Mucosa of descending colon (tissue), 3 donors: ENCODE data around the gene MYO16. TPM values are rescaled to one million over a fixed set of nuclear protein-coding genes. Genes with fewer than 3 reads are reported as not detected.

Experiments
- ATAC-seq: fragments of 200-7000 bp; cut with Tn5 transposase; one replicate; pipeline ENCODE4 v1.9.1; 2020; ENCODE audit warnings: mild to moderate bottlenecking, moderate library complexity
- DNase-seq, 3 donors: peaks; one replicate each; pipeline ENCODE4 v3.0.0-alpha.2; 2020
- H3K36me3 ChIP-seq: fragments of 200-600 bp; one replicate; pipeline ENCODE4 v1.8.0; 2021; ENCODE audit warnings: low read depth, mild to moderate bottlenecking
- H3K4me1 ChIP-seq: fragments of 200-600 bp; one replicate; pipeline ENCODE4 v1.8.0; 2021; ENCODE audit warnings: low read depth, mild to moderate bottlenecking
- H3K4me3 ChIP-seq: fragments of 200-600 bp; one replicate; pipeline ENCODE4 v1.8.0; 2021; ENCODE audit warnings: mild to moderate bottlenecking
- H3K9me3 ChIP-seq: fragments of 200-600 bp; one replicate; pipeline ENCODE4 v1.8.0; 2021; ENCODE audit warnings: mild to moderate bottlenecking
- intact Hi-C, 2 donors: fragments of 100-400 bp; cut with DNase I in 1 of 2; cut with micrococcal nuclease in 1 of 2; formaldehyde crosslinking; loops; one replicate each; pipeline versions ENCODE4 v1.11.0 to v1.11.1; 2022; cut with DNase I, micrococcal nuclease
- total RNA-seq, 3 donors: library from RNA; stranded (reverse); fragmentation: NEBNext Ultra II Directional in 2 of 3; extraction: Animal tissue kit (Norgen Biotek cat#: 25700) in 2 of 3; gene quantifications; one replicate each; pipeline versions ENCODE4 v1.2.1 to v1.2.4, GENCODE V29; 2021 to 2023
- TF ChIP-seq, protein P1 (sequence below): fragments of 200-600 bp; IDR thresholded peaks from one replicate; pipeline ENCODE4 v1.8.0; 2022; ENCODE audit warnings: antibody characterized with exemption, mild to moderate bottlenecking
- donor health status: DM: no; HTN: no; CAD: no; lungs with moderate emphysema.
- donor health status: DM: no; HTN: no; CAD: no.
- donor health status: DM: no; HTN: yes; CAD: no.

Gene MYO16
- total RNA-seq, 3 donors from 2014 or later: 0.06 TPM; not detected in 2

GRCh38 chr13:109141706-109142105 is 512.3 kb downstream of the MYO16 start:
- intact Hi-C loops: no loop called here
- DNase-seq (no peak), ATAC-seq (no peak)
- H3K4me1 ChIP-seq: no peaks in the 10 kb centered on the region
- no peaks in the 10 kb centered on the region for H3K36me3 ChIP-seq
- TF ChIP-seq, protein P1, sequence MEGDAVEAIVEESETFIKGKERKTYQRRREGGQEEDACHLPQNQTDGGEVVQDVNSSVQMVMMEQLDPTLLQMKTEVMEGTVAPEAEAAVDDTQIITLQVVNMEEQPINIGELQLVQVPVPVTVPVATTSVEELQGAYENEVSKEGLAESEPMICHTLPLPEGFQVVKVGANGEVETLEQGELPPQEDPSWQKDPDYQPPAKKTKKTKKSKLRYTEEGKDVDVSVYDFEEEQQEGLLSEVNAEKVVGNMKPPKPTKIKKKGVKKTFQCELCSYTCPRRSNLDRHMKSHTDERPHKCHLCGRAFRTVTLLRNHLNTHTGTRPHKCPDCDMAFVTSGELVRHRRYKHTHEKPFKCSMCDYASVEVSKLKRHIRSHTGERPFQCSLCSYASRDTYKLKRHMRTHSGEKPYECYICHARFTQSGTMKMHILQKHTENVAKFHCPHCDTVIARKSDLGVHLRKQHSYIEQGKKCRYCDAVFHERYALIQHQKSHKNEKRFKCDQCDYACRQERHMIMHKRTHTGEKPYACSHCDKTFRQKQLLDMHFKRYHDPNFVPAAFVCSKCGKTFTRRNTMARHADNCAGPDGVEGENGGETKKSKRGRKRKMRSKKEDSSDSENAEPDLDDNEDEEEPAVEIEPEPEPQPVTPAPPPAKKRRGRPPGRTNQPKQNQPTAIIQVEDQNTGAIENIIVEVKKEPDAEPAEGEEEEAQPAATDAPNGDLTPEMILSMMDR: no peak
- H3K9me3 ChIP-seq: no peaks in the 10 kb centered on the region
- H3K4me3 ChIP-seq: no peak overlapping the region

DNA sequence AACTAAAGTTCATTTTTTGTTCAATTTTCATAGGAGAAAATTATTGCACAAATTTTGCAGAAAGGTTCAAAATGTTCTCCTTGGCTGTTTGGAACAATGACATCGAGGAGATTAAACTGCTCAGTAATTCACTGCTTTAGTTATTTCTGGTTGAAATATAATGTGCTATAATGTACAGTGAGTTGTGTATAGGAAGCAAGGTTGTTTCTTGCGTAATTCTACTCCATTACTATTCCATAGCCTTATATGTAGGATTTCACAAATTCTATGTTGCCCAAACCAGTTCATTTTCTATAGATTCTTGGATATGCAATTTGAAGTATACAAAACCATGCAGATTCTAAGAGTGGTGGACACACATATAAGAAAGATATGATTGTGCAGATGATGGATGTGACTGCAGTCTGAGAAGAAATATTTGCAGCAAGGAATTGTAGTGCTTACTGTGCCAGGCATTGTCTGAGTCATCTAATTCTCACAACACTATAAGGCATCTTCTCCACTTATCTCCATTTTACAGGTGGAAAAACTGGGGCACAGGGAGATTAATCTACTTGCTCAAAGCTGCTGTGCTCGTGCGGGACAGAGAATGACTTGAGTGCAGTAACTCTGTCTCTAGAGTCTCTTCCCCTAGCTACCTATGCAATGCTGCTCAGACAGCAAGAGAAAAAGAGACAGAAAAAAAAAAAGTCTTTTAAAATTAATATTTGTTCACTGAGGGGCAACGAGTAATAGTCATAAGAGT is 515.5 kb downstream of the MYO16 start:
- DNase-seq: no peak
- Histone ChIP-seq H3K36me3 (no peaks in the 10 kb centered on the region), H3K4me3 (no peak overlapping the region), H3K9me3 (no peaks in the 10 kb centered on the region), H3K4me1 (no peaks in the 10 kb centered on the region)
- TF ChIP-seq, protein P1: no peak
- intact Hi-C loops: loop anchor here in 1 of 2 donors (5.0 kb wide), 2 partner anchors 637 to 962 kb away; no protein-coding TSS in a partner anchor
- no peak for ATAC-seq

GRCh38 chr13:109145631-109146030 is 516.2 kb downstream of the MYO16 start:
- DNase-seq: peak in 1 of 3 donors; percentile 59

DNA sequence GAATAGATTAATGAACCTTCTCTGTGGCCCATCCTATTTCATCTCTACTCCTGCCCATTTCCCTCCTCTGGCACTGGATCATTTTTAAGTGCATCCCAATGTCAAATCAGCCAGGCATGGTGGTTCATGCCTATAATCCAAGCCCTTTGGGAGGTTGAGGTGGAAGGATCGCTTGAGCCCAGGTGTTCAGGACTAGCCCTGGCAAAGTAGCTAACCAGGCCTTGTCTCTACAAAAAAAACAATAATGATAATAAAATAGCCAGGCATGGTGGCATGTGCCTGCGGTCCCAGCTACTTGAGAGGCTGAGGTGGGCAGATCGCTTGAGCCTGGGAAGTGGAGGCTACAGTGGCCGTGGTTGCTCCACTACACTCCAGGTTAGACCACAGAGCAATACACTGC is 517.0 kb downstream of the MYO16 start:
- TF ChIP-seq, protein P1: no peak
- Histone ChIP-seq H3K4me1 (no peaks in the 10 kb centered on the region), H3K9me3 (no peaks in the 10 kb centered on the region), H3K36me3 (no peaks in the 10 kb centered on the region), H3K4me3 (no peak overlapping the region)
- intact Hi-C loops: loop anchor here in 1 of 2 donors (5.0 kb wide), 2 partner anchors 636 to 961 kb away; no protein-coding TSS in a partner anchor
- no peak for ATAC-seq
- DNase-seq: no peak

More at GRCh38 chr13:109145631-109146030, 516.2 kb downstream of the MYO16 start:
- TF ChIP-seq, protein P1: peak; percentile 14
- ATAC-seq: peak; percentile 59
- no peaks in the 10 kb centered on the region for H3K9me3 ChIP-seq
- H3K4me1 ChIP-seq: no peaks in the 10 kb centered on the region
- no peak overlapping the region for H3K4me3 ChIP-seq
- intact Hi-C loops: loop anchor here in 1 of 2 donors (5.0 kb wide), 2 partner anchors 637 to 962 kb away; no protein-coding TSS in a partner anchor
- H3K36me3 ChIP-seq: no peaks in the 10 kb centered on the region

DNA sequence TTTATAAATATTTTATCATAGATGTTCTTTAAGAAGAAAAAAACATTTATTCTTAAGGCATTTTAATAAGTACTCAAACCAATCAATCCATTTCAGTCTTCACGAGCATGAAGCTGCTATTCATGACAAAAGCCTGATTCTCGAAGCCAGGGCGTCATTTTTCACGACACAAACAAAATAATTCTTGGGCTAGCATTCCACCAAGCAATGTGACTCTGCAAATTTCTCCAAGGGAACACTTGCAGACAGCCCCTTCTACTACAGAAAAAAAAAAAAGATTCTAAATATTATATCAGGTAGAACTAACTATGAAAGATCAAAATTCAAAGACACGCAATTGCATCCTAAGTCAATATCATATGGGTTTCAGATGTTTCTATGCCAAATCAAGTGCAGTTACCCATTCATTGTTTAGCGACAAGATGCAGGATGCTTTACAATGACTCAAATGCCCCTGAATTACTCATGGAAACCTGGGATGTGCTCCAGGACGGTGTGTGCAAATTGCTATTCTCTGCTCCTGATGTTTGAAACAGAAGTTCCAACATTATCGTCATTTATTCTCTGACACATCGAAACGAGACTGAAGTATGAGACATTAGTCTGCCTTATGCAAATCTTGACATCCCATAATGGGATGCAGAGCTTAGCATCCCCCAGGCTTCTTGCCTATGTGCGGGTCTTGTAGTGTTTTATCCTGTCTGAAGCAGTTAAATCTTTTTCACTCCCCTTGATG is 517.7 kb downstream of the MYO16 start:
- ATAC-seq: no peak
- intact Hi-C loops: loop anchor here in 1 of 2 donors (5.0 kb wide), 2 partner anchors 635 to 960 kb away; no protein-coding TSS in a partner anchor
- TF ChIP-seq, protein P1: no peak

More for the DNA sequence above, 517.7 kb downstream of the MYO16 start:
- Histone ChIP-seq H3K4me3 (no peak overlapping the region), H3K9me3 (no peaks in the 10 kb centered on the region), H3K36me3 (no peaks in the 10 kb centered on the region), H3K4me1 (no peaks in the 10 kb centered on the region)
- no peak for DNase-seq
